ENCODE results near the gene FAM89A.

GRCh38 chr1:231027136-231027925, 12.7 kb downstream of the FAM89A start:
- TF ChIP-seq CTCF (conservative IDR thresholded peaks at IDR 0.05 in 1 of 2, IDR thresholded peaks at IDR 0.05 in 1 of 2; ENCODE audit: low read depth in 1 of 2, low read length in 2 of 2) (no peak), EZH2 (IDR thresholded peaks at IDR 0.05; ENCODE audit: low read length, missing control alignments) (no peak)

All from fibroblast of lung (primary cell).